GM12864 (cell line): ENCODE measurements around the gene OGFOD3.
"Not testable (repeated sequence)": the region's sequence is repeated elsewhere in the genome, so short reads cannot be mapped to it uniquely, and the experiment has no call there.

Source experiments
- DNase-seq: peaks from one replicate; pipeline ENCODE4 v3.0.0-alpha.2; 2011; ENCODE audit warnings: low read depth
- H3K4me3 ChIP-seq: 2 replicates; pipeline ENCODE4 v1.5.1; 2011; ENCODE audit warnings: mild to moderate bottlenecking, low read depth, low read length, control low read depth
- TF ChIP-seq, protein P1 (sequence below): IDR thresholded peaks from 2 replicates; pipeline ENCODE4 v1.5.1; 2011; ENCODE audit warnings: low read depth, mild to moderate bottlenecking, moderate library complexity, low read length, control low read depth, inconsistent platforms; ENCODE audit errors: missing control alignments

The OGFOD3 gene

DNA sequence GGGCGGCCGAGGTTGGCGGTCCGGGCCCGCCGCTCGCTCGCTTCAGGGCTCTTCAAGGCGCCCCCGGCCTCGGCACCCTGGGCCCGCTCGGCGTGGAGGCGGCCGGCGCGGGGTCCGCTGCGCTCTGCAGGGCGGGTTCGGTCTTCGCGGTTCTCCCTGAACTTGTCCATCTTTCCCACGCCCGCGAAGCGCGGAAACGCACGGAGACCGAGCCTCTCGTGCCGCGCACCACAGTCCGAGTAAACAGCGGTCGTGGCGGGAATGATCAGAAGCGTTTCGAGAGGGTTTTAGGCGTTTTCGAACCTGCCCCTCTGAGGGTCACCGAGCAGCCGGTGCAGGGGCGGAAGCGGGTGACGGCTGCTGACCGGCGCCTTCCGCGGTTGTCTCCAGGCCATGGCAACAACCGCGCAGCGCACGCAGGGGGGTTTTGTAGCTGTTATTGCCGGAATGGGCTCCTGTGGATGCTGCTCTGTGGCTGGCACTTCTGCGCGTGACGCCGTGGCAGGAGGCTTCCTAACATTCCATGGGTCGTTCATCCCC is 40.6 kb upstream of the OGFOD3 start:
- H3K4me3 ChIP-seq: peak overlapping the region; percentile 84
- DNase-seq: no peak
- TF ChIP-seq, protein P1, sequence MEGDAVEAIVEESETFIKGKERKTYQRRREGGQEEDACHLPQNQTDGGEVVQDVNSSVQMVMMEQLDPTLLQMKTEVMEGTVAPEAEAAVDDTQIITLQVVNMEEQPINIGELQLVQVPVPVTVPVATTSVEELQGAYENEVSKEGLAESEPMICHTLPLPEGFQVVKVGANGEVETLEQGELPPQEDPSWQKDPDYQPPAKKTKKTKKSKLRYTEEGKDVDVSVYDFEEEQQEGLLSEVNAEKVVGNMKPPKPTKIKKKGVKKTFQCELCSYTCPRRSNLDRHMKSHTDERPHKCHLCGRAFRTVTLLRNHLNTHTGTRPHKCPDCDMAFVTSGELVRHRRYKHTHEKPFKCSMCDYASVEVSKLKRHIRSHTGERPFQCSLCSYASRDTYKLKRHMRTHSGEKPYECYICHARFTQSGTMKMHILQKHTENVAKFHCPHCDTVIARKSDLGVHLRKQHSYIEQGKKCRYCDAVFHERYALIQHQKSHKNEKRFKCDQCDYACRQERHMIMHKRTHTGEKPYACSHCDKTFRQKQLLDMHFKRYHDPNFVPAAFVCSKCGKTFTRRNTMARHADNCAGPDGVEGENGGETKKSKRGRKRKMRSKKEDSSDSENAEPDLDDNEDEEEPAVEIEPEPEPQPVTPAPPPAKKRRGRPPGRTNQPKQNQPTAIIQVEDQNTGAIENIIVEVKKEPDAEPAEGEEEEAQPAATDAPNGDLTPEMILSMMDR: no peak

DNA sequence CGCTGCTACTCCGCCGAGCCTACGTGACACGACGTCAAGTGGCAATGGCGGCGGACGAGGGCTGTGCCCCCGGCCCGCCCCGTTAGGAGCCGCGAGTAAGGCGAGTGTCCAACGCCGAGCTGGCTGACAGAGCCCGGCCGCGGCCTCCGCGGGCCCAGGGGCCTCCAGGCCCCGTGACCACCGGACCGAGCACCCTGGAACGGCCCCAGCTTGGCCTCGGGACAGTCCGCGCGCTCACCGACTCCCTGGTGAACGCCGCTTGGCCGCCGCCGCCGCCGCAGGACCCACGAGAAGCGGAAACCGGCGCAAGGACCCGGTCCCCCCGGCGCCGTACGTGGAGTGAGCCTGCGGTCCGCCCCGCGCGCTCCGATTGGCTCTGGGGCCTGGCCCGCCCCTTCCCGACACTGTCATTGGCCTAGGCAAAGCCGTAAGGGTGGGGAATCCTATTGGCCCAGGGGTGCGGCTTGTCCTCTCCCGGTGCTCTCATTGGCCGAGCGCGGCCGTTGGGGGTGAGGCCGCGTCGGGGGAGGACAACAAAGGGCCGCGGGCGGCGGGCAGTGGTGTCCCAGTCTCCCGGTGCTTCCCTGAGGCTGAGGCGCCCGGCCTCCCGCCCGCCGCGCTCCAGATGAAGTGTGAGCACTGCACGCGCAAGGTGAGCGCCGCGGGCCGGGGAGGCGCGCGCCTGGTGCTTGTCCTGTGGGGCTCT is 39.9 kb upstream of the OGFOD3 start, which contains the start of gene NARF:
TSS of gene NARF (plus strand) at position 563 of the 706 bp plus-strand sequence. CDS start at position 626, 63 bp downstream.
- peak within 1 kb of the TSS; percentile 84 for H3K4me3 ChIP-seq
- DNase-seq: peak; percentile 92
- TF ChIP-seq, protein P1: no peak

DNA sequence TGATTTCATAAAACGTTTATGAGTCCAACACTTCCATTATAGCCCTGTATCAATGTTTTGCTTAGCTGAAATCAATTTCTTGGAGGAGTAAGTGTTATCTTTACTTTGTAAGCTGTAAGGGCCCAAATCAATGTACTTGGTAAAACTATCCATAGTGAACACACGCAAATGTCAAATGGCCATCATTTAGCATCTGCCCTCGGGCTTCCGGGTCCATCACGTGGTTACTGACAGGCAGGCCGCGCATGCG is 39.5 kb upstream of the OGFOD3 start:
- peak; percentile 88 for DNase-seq
- TF ChIP-seq, protein P1: no peak
- peak overlapping the region; percentile 84 for H3K4me3 ChIP-seq

DNA sequence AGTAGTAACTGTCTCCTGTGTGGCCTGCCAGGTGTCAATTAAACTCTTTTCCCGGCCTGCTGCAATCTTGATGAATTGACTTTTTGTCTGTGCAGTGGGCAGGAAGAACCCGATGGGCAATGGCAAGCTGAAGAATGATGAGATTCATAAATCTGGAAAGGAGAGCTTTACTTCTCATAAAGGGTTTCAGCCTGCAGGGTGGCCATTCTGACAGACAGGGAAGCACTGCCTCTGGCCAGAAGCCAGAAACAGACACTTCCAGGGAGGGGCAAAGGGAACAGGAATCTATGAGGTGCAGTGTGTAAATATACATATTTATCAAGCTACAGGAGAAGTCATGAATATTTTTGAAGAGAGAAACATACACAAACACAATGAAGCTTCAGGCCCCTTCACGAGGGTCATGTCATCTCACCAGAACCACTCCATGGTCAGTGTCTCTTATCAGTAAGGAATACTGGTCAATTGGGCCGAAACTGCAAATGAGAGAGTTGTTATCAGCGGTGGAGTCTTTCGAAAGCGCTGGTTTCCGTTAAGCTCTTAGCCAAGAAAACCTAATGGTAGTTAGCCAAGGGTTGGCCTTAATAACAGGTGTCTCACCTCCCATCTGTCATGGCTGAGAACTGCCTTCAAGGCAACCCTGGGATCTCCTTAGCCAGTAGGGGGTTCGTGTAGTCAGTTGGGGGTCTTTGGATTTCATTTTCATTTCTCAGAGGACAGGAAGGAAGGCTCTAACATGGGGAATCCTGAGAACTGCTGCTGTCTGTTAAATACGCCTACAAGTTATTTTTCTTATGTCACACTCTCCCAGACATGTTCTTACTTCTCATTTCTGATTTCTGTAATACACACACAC is 38.9 kb upstream of the OGFOD3 start:
- peak overlapping the region; percentile 84; the same call in 1 of the 2 replicates for H3K4me3 ChIP-seq
- TF ChIP-seq, protein P1: no peak
- DNase-seq: no peak

DNA sequence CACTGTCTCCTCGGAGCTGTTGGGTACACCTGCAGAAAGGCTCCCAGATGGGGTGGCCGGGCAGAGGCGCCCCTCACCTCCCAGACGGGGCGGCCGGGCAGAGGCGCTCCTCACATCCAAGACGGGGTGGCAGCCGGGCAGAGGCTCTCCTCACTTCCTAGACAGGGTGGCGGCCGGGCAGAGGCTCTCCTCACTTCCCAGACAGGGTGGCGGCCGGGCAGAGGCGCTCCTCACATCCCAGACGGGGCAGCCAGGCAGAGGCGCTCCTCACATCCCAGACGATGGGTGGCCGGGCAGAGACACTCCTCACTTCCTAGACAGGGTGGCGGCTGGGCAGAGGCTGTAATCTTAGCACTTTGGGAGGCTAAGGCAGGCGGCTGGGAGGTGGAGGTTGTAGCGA is 35.3 kb upstream of the OGFOD3 start:
- H3K4me3 ChIP-seq, DNase-seq: not testable (repeated sequence)

DNA sequence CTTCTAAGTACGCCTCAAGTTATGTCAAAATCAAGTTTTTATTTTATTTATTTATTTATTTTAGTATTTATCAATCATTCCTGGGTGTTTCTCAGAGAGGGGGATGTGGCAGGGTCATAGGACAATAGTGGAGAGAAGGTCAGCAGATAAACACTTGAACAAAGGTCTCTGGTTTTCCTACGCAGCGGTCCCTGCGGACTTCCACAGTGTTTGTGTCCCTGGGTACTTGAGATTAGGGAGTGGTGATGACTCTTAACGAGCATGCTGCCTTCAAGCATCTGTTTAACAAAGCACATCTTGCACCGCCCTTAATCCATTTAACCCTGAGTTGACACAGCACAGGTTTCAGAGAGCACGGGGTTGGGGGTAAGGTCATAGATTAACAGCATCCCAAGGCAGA is 34.8 kb upstream of the OGFOD3 start:
- H3K4me3 ChIP-seq, DNase-seq: not testable (repeated sequence)

DNA sequence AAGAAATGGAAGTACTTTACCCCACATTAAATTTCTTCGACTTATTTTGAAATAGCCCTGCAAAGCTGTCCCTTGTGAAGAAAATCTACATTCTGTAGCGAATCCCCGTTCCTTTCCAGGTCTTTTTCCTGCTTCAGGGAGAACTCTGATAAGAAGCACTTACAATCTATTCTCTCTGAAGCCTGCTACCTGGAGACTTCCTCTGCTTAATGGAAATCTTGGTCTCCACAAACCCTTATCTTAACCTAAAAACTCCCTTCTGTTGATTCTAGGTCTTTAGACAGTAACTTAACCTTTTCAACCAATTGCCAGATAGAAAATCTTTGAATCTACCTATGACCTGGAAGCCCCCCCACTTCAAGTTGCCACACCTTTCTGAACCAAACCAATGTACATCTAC is 33.8 kb upstream of the OGFOD3 start:
- TF ChIP-seq, protein P1: no peak
- no peak overlapping the region for H3K4me3 ChIP-seq
- no peak for DNase-seq
